ENCODE measurements around the gene DFFA.

GRCh38 chr1:10515301-10515975 lies 43.1 kb upstream of the DFFA start:
- TF ChIP-seq CTCF (conservative IDR thresholded peaks at IDR 0.05; ENCODE audit: low read length) (no peak), EZH2phosphoT487 (IDR thresholded peaks at IDR 0.05; ENCODE audit: borderline replicate concordance) (no peak)
